HepG2 (cell line): Measurements from ENCODE around the gene SHISAL1. TPM values are rescaled to one million over a fixed set of nuclear protein-coding genes. Genes with fewer than 3 reads are reported as not detected.

Experiments
- ATAC-seq: fragments of 200-7000 bp; cut with Tn5 transposase; 3 replicates; pipeline ENCODE4 v1.9.1; 2020; ENCODE audit warnings: mild to moderate bottlenecking, moderate library complexity
- BruUV-seq: library from RNA; stranded (reverse); fragments of 400-500 nt; replicated peaks from 2 replicates; lab custom pipeline; 2021; lab: Mats Ljungman, UMichigan
- CTCF ChIA-PET: fragments of 300-600 bp; formaldehyde crosslinking; extraction: SDS; loops from one replicate; lab custom pipeline; 2021; ENCODE audit warnings: low total read pairs, inconsistent platforms, low intra/inter-chr PET ratio; lab: Yijun Ruan, JAX
- POLR2A ChIA-PET: fragments of 350-600 bp; sonication (Branson Sonifier 250); formaldehyde crosslinking; loops from one replicate; lab custom pipeline; 2020; ENCODE audit warnings: antibody characterized with exemption, inconsistent platforms; lab: Yijun Ruan, JAX
- DNase-seq: peaks from one replicate; pipeline ENCODE4 v3.0.0-alpha.2; 2015; ENCODE audit warnings: low spot score
- FAIRE-seq: peaks from 3 replicates; lab custom pipeline; 2011; peaks lifted over from hg19 to GRCh38; lab: Jason Lieb, UNC
- H2AFZ ChIP-seq: one replicate; pipeline ENCODE4 v1.6.1; 2011; ENCODE audit warnings: low read length, inconsistent platforms
- H3K27ac ChIP-seq: fragments of 300-600 bp; 3 replicates; pipeline ENCODE4 v1.8.0; 2011; ENCODE audit warnings: mixed run types, mild to moderate bottlenecking, mixed read lengths, low read length, inconsistent platforms; ENCODE audit not compliant: insufficient read depth; ENCODE audit errors: extremely low read length
- H3K27me3 ChIP-seq, 2 experiments: fragments of 200-600 bp in 1 of 2; 2 replicates in 1 of 2; 3 replicates in 1 of 2; pipeline versions ENCODE4 v1.6.0 to v1.8.0; 2011; ENCODE audit warnings: low read length in 2 of 2, mild to moderate bottlenecking in 2 of 2, moderate library complexity in 2 of 2, inconsistent platforms in 1 of 2; ENCODE audit not compliant: insufficient read depth in 2 of 2, control insufficient read depth in 1 of 2
- H3K36me3 ChIP-seq, 2 experiments: fragments of 200-600 bp in 1 of 2; replicated peaks in 1 of 2; 2 replicates in 1 of 2; 3 replicates in 1 of 2; pipeline versions ENCODE4 v1.5.1 to v1.8.0; 2011; ENCODE audit warnings: low read length in 2 of 2, inconsistent platforms in 1 of 2; ENCODE audit not compliant: insufficient read depth in 2 of 2, control insufficient read depth in 1 of 2
- H3K4me1 ChIP-seq: 2 replicates; pipeline ENCODE4 v1.5.1; 2012; ENCODE audit warnings: low read length, inconsistent platforms; ENCODE audit not compliant: insufficient read depth
- H3K4me2 ChIP-seq: 2 replicates; pipeline ENCODE4 v1.6.0; 2011; ENCODE audit warnings: low read depth, low read length, inconsistent platforms
- H3K4me3 ChIP-seq, 3 experiments: fragments of 200-600 bp in 1 of 3; sonication (generic), shearing (Covaris generic) in 1 of 3; replicated peaks in 1 of 3; 2 replicates each; pipeline ENCODE4 v1.5.1; 2011 to 2016; ENCODE audit warnings: low read length in 3 of 3, inconsistent platforms in 2 of 3, low read depth in 2 of 3, mild to moderate bottlenecking in 2 of 3, control low read depth in 1 of 3, mixed read lengths in 1 of 3; ENCODE audit not compliant: insufficient read depth in 1 of 3
- H3K79me2 ChIP-seq: one replicate; pipeline ENCODE4 v1.6.1; 2011; ENCODE audit warnings: low read length, inconsistent platforms; ENCODE audit not compliant: insufficient read depth
- H3K9ac ChIP-seq: 2 replicates; pipeline ENCODE4 v1.6.0; 2011; ENCODE audit warnings: mild to moderate bottlenecking, low read depth, low read length, inconsistent platforms; ENCODE audit not compliant: insufficient read depth
- H3K9me3 ChIP-seq: 2 replicates; pipeline ENCODE4 v1.5.1; 2012; ENCODE audit warnings: mild to moderate bottlenecking, low read length
- H4K20me1 ChIP-seq: 2 replicates; pipeline ENCODE4 v1.6.0; 2011; ENCODE audit warnings: inconsistent platforms, mild to moderate bottlenecking, low read length, moderate library complexity; ENCODE audit not compliant: insufficient read depth
- GLI4 ChIP-seq: sonication (generic); formaldehyde crosslinking; IDR thresholded peaks from 2 replicates; pipeline ENCODE4 v1.5.1; 2020; ENCODE audit warnings: missing genetic modification reagents, mild to moderate bottlenecking, moderate library complexity, borderline replicate concordance
- MYNN ChIP-seq: sonication (generic); formaldehyde crosslinking; IDR thresholded peaks from 2 replicates; pipeline ENCODE4 v1.4.0; 2020; ENCODE audit warnings: mild to moderate bottlenecking, low read depth, missing genetic modification reagents
- ONECUT2 ChIP-seq: sonication (generic); formaldehyde crosslinking; IDR thresholded peaks from 2 replicates; pipeline ENCODE4 v1.4.0; 2020; ENCODE audit warnings: missing genetic modification reagents
- PHB2 ChIP-seq: fragments of 450-650 bp; IDR thresholded peaks from 2 replicates; pipeline ENCODE4 v1.6.1; 2018; ENCODE audit not compliant: partially characterized antibody
- POLR2AphosphoS5 ChIP-seq: IDR thresholded peaks from 2 replicates; pipeline ENCODE4 v1.6.1; 2012; ENCODE audit warnings: low read depth, low read length
- RERE ChIP-seq: IDR thresholded peaks from 2 replicates; pipeline ENCODE4 v1.6.1; 2016; ENCODE audit warnings: low read depth, missing genetic modification reagents, missing compliant biosample characterization
- SRSF4 ChIP-seq: fragments of 200-400 bp; formaldehyde crosslinking; IDR thresholded peaks from one replicate; pipeline ENCODE4 v1.6.1; 2018; ENCODE audit warnings: mild to moderate bottlenecking, low read depth, low read length, moderate library complexity; ENCODE audit not compliant: poor library complexity, severe bottlenecking
- TMF1 ChIP-seq: sonication (generic); formaldehyde crosslinking; IDR thresholded peaks from 2 replicates; pipeline ENCODE4 v1.8.1; 2022; ENCODE audit warnings: low read depth, missing genetic modification reagents
- ZNF317 ChIP-seq: sonication (generic); formaldehyde crosslinking; IDR thresholded peaks from 2 replicates; pipeline ENCODE4 v1.5.0; 2020; ENCODE audit warnings: mild to moderate bottlenecking, missing genetic modification reagents
- ZNF326 ChIP-seq: sonication (generic); formaldehyde crosslinking; IDR thresholded peaks from 2 replicates; pipeline ENCODE4 v1.4.0; 2020; ENCODE audit warnings: missing genetic modification reagents, borderline replicate concordance
- ZNF724P ChIP-seq: sonication (generic); formaldehyde crosslinking; IDR thresholded peaks from 2 replicates; pipeline ENCODE4 v1.8.0; 2022; ENCODE audit warnings: missing genetic modification reagents, borderline replicate concordance
- ZNF782 ChIP-seq: sonication (generic); formaldehyde crosslinking; IDR thresholded peaks from 2 replicates; pipeline ENCODE4 v1.4.0; 2020; ENCODE audit warnings: missing genetic modification reagents, mild to moderate bottlenecking, borderline replicate concordance
- ZSCAN20 ChIP-seq: sonication (generic); formaldehyde crosslinking; IDR thresholded peaks from 2 replicates; pipeline ENCODE4 v1.4.0; 2020; ENCODE audit warnings: missing genetic modification reagents, mild to moderate bottlenecking, borderline replicate concordance
- WGBS: methylation state at CpG from one replicate; pipeline ENCODE4 v1.1.6; 2017; ENCODE audit warnings: low lambda C conversion rate; 5-methylcytosine and 5-hydroxymethylcytosine counted together
- in situ Hi-C: cut with HindIII; loops from 2 replicates; pipeline ENCODE4 v1.10.0; 2017; ENCODE audit warnings: low pct_unique_long_range_greater_than_20kb; ENCODE audit not compliant: extremely low pct_ligation_motif_present
- intact Hi-C: fragments of 100-400 bp; cut with micrococcal nuclease; formaldehyde crosslinking; loops from one replicate; pipeline ENCODE4 v1.10.0; 2022; ENCODE audit not compliant: unreplicated experiment
- polyA plus RNA-seq, 8 experiments: library from polyadenylated mRNA; depleted of rRNA in 3 of 8; stranded (reverse) in 7 of 8; unstranded in 1 of 8; fragments of >200 nt; fragmentation: Illumina TruSeq in 4 of 8; extraction: Trizol in 4 of 8; gene quantifications; 2 replicates each; pipeline versions ENCODE4 v1.2.1 to v1.2.3, GENCODE V29; 2011 to 2016; ENCODE audit warnings: low read depth in 4 of 8, missing spikeins in 1 of 8, mixed read lengths in 1 of 8; ENCODE audit not compliant: insufficient read depth in 1 of 8
- total RNA-seq, 5 experiments: library from RNA; depleted of rRNA; stranded (reverse); fragments of >200 nt; fragmentation: Illumina TruSeq; extraction: Trizol; gene quantifications; 2 replicates each; pipeline ENCODE4 v1.2.3, GENCODE V29; 2016; ENCODE audit warnings: low read depth in 1 of 5

The SHISAL1 gene
- total and polyA plus RNA-seq, 2 of the 13 experiments (the other 11 are each of a cell fraction or from before 2014, with no cell fraction given) = not detected

GRCh38 chr22:44205516-44206329 is 107.0 kb downstream of the SHISAL1 start:
- ChIA-PET POLR2A (no interaction called here), CTCF (no interaction called here)
- BruUV-seq = no TSS peak
- H3K9ac ChIP-seq = no peak overlapping the region
- H3K4me2 ChIP-seq = no peak overlapping the region
- H3K79me2 ChIP-seq = no peaks in the 10 kb centered on the region
- no peaks in the 10 kb centered on the region for H3K36me3 ChIP-seq
- no peaks in the 10 kb centered on the region for H3K4me1 ChIP-seq
- no peaks in the 10 kb centered on the region for H3K9me3 ChIP-seq
- H4K20me1 ChIP-seq = no peaks in the 10 kb centered on the region
- WGBS = 21% methylated on average over 10 of the region's 16 CpGs
- FAIRE-seq = no peak
- no peak for DNase-seq
- H3K4me3 ChIP-seq = no peak overlapping the region
- no peak overlapping the region for H3K27ac ChIP-seq
- H3K27me3 ChIP-seq = peaks cover 2 to 33% of the 10 kb centered on the region in 2 experiments; a peak in 4 of 5 replicates
- in situ Hi-C loops (no loop called here), intact Hi-C loops (no loop called here)
- no peak; the same call in 2 of the 3 replicates for ATAC-seq
- H2AFZ ChIP-seq = no peak overlapping the region
- TF ChIP-seq ZNF317 (CRISPR knock-in tag) (no peak), TMF1 (CRISPR knock-in tag) (no peak), POLR2AphosphoS5 (no peak), MYNN (CRISPR knock-in tag) (no peak), ZNF782 (CRISPR knock-in tag) (no peak), PHB2 (no peak), ZSCAN20 (CRISPR knock-in tag) (no peak), ZNF724P (CRISPR knock-in tag) (no peak), RERE (CRISPR knock-in tag) (no peak), ONECUT2 (CRISPR knock-in tag) (no peak), GLI4 (no peak), SRSF4 (no peak), ZNF326 (no peak)
